ENCODE measurements around the gene HAND2.

DNA sequence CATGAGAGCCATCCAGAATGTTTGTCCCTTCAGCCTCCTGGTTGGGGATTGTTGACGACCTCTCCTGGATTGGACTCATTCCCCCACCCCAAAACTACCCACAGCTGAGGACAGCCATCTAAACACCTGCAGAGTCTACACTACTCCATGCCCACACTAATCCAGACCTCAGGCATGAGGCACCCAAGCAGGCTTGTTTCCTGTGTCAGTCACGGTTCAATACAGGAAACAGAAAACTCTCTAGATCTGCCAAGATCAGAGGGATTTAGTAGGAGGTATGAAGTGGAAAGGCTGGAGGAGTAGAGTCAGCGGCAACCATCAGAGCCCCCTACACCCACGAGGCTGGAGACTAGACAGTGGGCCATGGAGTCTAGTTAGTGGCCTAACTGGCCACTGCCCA lies 37.7 kb downstream of the HAND2 start:
- TF ChIP-seq, protein P1, sequence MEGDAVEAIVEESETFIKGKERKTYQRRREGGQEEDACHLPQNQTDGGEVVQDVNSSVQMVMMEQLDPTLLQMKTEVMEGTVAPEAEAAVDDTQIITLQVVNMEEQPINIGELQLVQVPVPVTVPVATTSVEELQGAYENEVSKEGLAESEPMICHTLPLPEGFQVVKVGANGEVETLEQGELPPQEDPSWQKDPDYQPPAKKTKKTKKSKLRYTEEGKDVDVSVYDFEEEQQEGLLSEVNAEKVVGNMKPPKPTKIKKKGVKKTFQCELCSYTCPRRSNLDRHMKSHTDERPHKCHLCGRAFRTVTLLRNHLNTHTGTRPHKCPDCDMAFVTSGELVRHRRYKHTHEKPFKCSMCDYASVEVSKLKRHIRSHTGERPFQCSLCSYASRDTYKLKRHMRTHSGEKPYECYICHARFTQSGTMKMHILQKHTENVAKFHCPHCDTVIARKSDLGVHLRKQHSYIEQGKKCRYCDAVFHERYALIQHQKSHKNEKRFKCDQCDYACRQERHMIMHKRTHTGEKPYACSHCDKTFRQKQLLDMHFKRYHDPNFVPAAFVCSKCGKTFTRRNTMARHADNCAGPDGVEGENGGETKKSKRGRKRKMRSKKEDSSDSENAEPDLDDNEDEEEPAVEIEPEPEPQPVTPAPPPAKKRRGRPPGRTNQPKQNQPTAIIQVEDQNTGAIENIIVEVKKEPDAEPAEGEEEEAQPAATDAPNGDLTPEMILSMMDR (IDR thresholded peaks at IDR 0.05): no peak
- TF ChIP-seq POLR2AphosphoS5 (IDR thresholded peaks at IDR 0.05): no peak
- no peak for TF ChIP-seq POLR2A (IDR thresholded peaks at IDR 0.05)
- no peak for TF ChIP-seq EP300 (IDR thresholded peaks at IDR 0.05)
